ENCODE results near the gene ING2. TPM values are rescaled to one million over a fixed set of nuclear protein-coding genes. Genes with fewer than 3 reads are reported as not detected.

ING2 gene
- total RNA-seq, 6 experiments from 2014 or later = 11.0 to 15.8 (median 14.7) TPM

GRCh38 chr4:183515411-183515810 lies 10.6 kb downstream of the ING2 start:
- Mint-ChIP-seq H3K27ac (no peak overlapping the region), H3K9me3 (no peaks in the 10 kb centered on the region), H3K27me3 (ENCODE audit: insufficient read depth) (peaks cover 2% of the 10 kb centered on the region; the same call in 1 of the 2 replicates), H3K36me3 (ENCODE audit: low read depth) (peaks cover 42% of the 10 kb centered on the region), H3K4me1 (ENCODE audit: low read depth) (peaks cover 22% of the 10 kb centered on the region), H3K4me3 (no peak overlapping the region)
- TF ChIP-seq CTCF (IDR thresholded peaks at IDR 0.05) = no peak
- no peak for DNase-seq

- no peak overlapping the region for H3K27ac Mint-ChIP-seq
- no peak for DNase-seq
- H3K36me3 Mint-ChIP-seq (ENCODE audit: low read depth) = peaks cover 25% of the 10 kb centered on the region
- H3K9me3 Mint-ChIP-seq = no peaks in the 10 kb centered on the region
- H3K27me3 Mint-ChIP-seq (ENCODE audit: insufficient read depth) = peaks cover 2% of the 10 kb centered on the region; the same call in 1 of the 2 replicates
- H3K4me3 Mint-ChIP-seq = no peak overlapping the region
- no peak for TF ChIP-seq CTCF (IDR thresholded peaks at IDR 0.05)
- peaks cover 22% of the 10 kb centered on the region for H3K4me1 Mint-ChIP-seq (ENCODE audit: low read depth)
These were observed 12.3 kb downstream of the ING2 start for GRCh38 chr4:183517194-183517593.

- Mint-ChIP-seq H3K4me1 (ENCODE audit: low read depth) (peaks cover 22% of the 10 kb centered on the region), H3K4me3 (no peak overlapping the region), H3K9me3 (no peaks in the 10 kb centered on the region), H3K36me3 (ENCODE audit: low read depth) (peaks cover 19% of the 10 kb centered on the region), H3K27ac (no peak overlapping the region), H3K27me3 (ENCODE audit: insufficient read depth) (peaks cover 2% of the 10 kb centered on the region; the same call in 1 of the 2 replicates)
- TF ChIP-seq CTCF (IDR thresholded peaks at IDR 0.05) = no peak
- no peak for DNase-seq
These were observed 12.9 kb downstream of the ING2 start for GRCh38 chr4:183517781-183518180.

GRCh38 chr4:183522821-183523220 lies 18.0 kb downstream of the ING2 start:
- Mint-ChIP-seq H3K9me3 (no peaks in the 10 kb centered on the region), H3K27ac (no peak overlapping the region), H3K36me3 (ENCODE audit: low read depth) (no peaks in the 10 kb centered on the region), H3K4me3 (no peak overlapping the region), H3K27me3 (ENCODE audit: insufficient read depth) (peaks cover 19% of the 10 kb centered on the region), H3K4me1 (ENCODE audit: low read depth) (no peaks in the 10 kb centered on the region)
- no peak for TF ChIP-seq CTCF (IDR thresholded peaks at IDR 0.05)
- no peak for DNase-seq

GRCh38 chr4:183527326-183527725 lies 22.5 kb downstream of the ING2 start:
- Mint-ChIP-seq H3K27ac (no peak overlapping the region), H3K4me3 (no peak overlapping the region), H3K4me1 (ENCODE audit: low read depth) (peaks cover under 1% of the 10 kb centered on the region; the same call in 1 of the 2 replicates), H3K36me3 (ENCODE audit: low read depth) (no peaks in the 10 kb centered on the region), H3K27me3 (ENCODE audit: insufficient read depth) (peaks cover 32% of the 10 kb centered on the region), H3K9me3 (no peaks in the 10 kb centered on the region)
- DNase-seq = no peak
- TF ChIP-seq CTCF (IDR thresholded peaks at IDR 0.05) = no peak

GRCh38 chr4:183532821-183533220 lies 28.0 kb downstream of the ING2 start:
- H3K4me3 Mint-ChIP-seq = no peak overlapping the region
- peaks cover 13% of the 10 kb centered on the region; the same call in 1 of the 2 replicates for H3K27me3 Mint-ChIP-seq (ENCODE audit: insufficient read depth)
- no peaks in the 10 kb centered on the region for H3K36me3 Mint-ChIP-seq (ENCODE audit: low read depth)
- peak; percentile 80 for DNase-seq
- H3K27ac Mint-ChIP-seq = no peak overlapping the region
- TF ChIP-seq CTCF (IDR thresholded peaks at IDR 0.05) = no peak
- H3K4me1 Mint-ChIP-seq (ENCODE audit: low read depth) = peaks cover 10% of the 10 kb centered on the region
- H3K9me3 Mint-ChIP-seq = no peaks in the 10 kb centered on the region
